AG20443 (cell line): ENCODE measurements around the gene PACS2.
"Not testable (repeated sequence)": the region's sequence is repeated elsewhere in the genome, so short reads cannot be mapped to it uniquely, and the experiment has no call there.

Source experiments
- DNase-seq: peaks from one replicate; pipeline ENCODE4 v3.0.0; 2012; ENCODE audit warnings: low spot score, mixed read lengths

PACS2 gene

GRCh38 chr14:105288936-105289335, 25.6 kb upstream of the PACS2 start:
- not testable (repeated sequence) for DNase-seq

GRCh38 chr14:105290621-105291346, 23.8 kb upstream of the PACS2 start:
- no peak for DNase-seq

- no peak for DNase-seq
These were observed 21.5 kb upstream of the PACS2 start for GRCh38 chr14:105292826-105293711.

GRCh38 chr14:105294142-105294597, 20.4 kb upstream of the PACS2 start:
- DNase-seq = peak; percentile 44

GRCh38 chr14:105297311-105297710, 17.2 kb upstream of the PACS2 start:
- DNase-seq = not testable (repeated sequence)

GRCh38 chr14:105299654-105300541, 14.7 kb upstream of the PACS2 start:
- peak; percentile 19 for DNase-seq

- peak; percentile 97 for DNase-seq
These were observed 13.9 kb upstream of the PACS2 start, which contains the start of gene BRF1 for GRCh38 chr14:105300542-105301102. Gene BRF1 (minus strand): TSS chr14:105301001. CDS start chr14:105300629, 372 bp downstream.

GRCh38 chr14:105301103-105301914, 13.2 kb upstream of the PACS2 start:
- peak; percentile 99 for DNase-seq

- not testable (repeated sequence) for DNase-seq
These were observed 12.7 kb upstream of the PACS2 start for GRCh38 chr14:105301915-105302249.

GRCh38 chr14:105303949-105304348, 10.6 kb upstream of the PACS2 start:
- DNase-seq = no peak

GRCh38 chr14:105304565-105304964, 10.0 kb upstream of the PACS2 start:
- no peak for DNase-seq

DNA sequence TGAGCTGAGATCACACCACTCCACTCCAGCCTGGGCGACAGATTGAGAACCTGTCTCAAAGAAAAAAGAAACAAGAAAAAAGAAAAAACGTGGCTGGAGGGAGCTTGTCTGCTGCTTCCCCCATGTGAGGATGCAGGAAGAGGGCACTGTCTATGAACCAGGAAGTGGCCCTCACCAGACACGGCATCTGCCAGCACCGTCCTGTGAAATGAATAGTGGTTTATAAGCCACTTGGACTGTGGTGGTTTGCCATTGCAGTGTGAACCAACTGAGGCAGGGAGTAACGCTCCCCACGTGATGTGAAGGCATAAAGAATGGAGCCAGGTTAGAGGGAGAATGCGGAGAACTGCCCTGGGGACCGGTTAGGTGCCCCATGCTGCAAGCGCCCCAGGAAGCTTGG, 9.2 kb upstream of the PACS2 start:
- no peak for DNase-seq

GRCh38 chr14:105305791-105306190, 8.8 kb upstream of the PACS2 start:
- no peak for DNase-seq

DNA sequence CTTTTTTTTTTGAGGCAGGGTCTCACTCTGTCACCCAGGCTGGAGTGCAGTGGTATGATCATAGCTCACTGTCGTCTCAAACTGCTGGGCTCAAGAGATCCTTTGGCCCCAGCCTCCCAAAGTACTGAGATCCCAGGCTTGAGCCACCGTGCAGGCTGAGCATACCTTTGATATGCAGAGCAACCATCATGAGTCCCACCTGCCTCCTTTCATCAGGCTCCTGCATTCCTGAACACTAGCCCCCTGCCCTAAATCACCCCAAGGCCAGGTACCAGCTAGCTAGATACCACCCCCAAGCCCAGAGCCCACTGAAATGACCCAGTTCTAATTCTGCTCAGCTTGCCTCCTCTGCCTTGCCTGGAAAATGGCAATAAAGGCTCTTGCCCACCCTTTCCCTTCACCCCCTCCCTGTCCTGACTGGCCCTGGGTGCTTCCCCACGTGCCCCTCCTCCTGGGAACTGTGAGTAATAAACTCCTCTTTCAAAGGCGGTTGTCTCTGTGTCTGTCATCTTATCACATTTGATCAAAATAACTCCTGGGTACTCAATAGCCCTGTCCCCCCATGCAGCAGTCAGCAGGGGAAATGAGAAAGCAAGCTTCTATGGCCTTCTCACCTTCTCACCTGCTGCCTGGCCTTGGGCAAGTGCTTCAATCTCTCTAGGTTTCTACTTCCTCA, 7.4 kb upstream of the PACS2 start:
- DNase-seq = no peak

GRCh38 chr14:105309371-105309770, 5.2 kb upstream of the PACS2 start:
- no peak for DNase-seq

GRCh38 chr14:105311838-105312237, 2.7 kb upstream of the PACS2 start:
- DNase-seq = no peak

DNA sequence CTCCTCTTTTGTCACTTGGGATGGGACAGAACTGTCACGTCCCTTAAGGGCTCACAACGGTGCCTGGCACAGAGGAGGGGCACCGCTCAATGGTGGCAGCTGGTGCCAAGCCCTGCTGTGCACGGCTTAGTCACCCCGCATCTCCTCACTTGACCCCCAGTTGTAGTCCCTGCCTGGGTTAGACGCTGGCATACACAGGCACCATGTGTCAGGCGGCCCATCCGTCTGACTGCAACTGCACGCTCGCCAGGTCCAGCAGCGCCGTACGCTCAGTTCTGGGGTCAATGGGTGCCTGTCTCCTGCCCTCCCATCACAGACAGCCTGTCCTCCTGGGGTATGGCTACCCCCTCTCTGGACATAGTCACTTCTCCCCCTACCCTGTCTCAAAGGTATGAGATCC, 1.6 kb upstream of the PACS2 start:
- DNase-seq = no peak

DNA sequence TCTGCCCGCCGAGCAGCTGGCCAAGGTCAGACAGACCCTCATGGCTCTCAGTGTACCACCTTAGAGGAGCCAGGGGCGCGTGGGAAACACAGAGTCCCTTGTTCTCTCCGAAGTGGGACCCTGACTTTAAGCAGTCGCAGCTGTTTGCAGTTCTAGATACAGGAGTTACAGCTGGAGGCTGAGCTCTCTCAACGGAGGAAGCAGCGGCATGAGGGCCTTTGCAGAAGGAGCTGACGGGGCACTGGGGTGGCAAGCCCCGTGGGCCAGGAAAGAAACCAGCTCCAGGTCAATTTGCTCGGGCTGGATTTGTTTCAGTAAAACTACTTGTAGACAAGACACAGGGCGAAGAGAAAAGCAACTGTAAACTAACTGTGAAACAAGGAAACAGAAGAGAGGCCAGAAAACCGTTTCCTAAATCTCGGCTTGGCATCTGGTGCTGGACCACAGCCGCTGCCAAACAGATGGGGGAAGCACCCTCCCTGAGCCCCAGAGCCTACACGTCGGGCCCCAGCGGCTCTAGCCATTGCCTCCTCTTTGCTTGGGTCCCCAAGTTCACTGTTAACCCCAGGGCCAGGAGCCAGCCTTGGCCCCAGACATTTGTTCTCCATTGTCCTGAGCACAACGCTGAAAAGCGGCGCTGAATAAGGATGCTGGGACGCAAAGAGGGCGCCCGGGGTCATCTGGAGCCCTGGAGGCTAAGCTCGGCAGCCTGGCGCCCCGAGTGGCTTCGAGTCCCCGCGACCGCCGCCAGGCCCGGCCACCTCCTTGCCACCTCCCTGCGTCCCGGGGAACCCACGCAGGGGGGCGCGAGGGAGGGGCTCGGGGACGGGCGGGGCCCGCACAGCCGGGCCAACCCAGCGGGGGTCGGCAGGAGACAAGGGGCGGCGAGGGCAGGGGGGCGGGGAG, 914 bp upstream of the PACS2 start:
- no peak for DNase-seq

GRCh38 chr14:105315211-105315721, 718 bp downstream of the PACS2 start:
- DNase-seq = no peak
